Parietal lobe (tissue), 2 donors: Measurements from ENCODE around the gene ECD. TPM values are rescaled to one million over a fixed set of nuclear protein-coding genes. Genes with fewer than 3 reads are reported as not detected.

ENCODE experiments used
- small RNA-seq: library from RNA; depleted of rRNA; stranded (forward); fragments of <200 nt; gene quantifications from one replicate; pipeline ENCODE3, GENCODE V24; 2014; ENCODE audit warnings: low replicate concordance
- total RNA-seq: library from RNA; depleted of rRNA; stranded (reverse); fragments of >200 nt; gene quantifications from one replicate; pipeline ENCODE4 v1.2.3, GENCODE V29; 2014

Gene ECD
- 36.3 TPM for total RNA-seq

DNA sequence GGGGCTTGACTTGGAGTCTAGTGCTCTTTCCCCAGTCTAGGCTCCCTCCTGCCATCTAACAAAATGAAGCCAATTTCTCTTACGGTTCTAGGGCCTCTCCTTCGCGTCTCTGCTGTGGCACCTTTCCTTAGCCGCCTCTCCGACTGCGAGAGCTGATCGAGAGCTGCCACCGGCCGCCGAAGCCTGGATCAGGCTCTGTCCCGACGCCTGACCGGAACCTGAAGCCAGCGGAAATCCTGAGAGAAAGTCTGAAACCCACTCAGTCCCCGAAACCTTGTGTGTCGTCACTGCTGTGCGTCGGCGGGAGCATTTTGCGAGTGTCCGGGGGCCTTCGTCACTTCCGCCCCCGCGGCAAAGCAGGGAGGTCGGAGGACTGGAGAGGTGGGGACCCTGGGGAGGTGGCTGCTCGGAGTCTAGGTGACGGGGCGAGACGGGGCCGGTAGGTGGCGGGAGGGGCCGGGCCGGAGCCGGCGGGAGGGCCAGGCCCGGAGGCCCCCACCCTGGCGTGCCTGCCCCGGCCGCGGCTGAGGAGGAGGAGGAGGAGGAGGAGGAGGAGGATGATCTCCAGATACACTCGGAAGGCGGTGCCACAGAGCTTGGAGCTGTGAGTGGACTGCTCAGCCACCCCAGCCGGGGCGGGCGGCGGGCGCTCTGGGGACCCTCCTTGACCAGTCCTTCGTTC lies at the start of gene ECD, which contains the start of gene FAM149B1:
Gene ECD, minus strand, starts transcription at position 226 of the 682 bp plus-strand sequence. CDS start 4,071 bp downstream, outside the sequence.
Gene FAM149B1, plus strand, starts transcription at position 337 of the 682 bp plus-strand sequence. Its CDS starts 221 bp downstream, at position 558.

GRCh38 chr10:73110345-73110849 lies 57.4 kb downstream of the ECD start, which contains the start of gene NUDT13:
Gene NUDT13, plus strand, starts transcription at chr10:73110455. Its CDS starts 3,911 bp downstream, at chr10:73114366.

DNA sequence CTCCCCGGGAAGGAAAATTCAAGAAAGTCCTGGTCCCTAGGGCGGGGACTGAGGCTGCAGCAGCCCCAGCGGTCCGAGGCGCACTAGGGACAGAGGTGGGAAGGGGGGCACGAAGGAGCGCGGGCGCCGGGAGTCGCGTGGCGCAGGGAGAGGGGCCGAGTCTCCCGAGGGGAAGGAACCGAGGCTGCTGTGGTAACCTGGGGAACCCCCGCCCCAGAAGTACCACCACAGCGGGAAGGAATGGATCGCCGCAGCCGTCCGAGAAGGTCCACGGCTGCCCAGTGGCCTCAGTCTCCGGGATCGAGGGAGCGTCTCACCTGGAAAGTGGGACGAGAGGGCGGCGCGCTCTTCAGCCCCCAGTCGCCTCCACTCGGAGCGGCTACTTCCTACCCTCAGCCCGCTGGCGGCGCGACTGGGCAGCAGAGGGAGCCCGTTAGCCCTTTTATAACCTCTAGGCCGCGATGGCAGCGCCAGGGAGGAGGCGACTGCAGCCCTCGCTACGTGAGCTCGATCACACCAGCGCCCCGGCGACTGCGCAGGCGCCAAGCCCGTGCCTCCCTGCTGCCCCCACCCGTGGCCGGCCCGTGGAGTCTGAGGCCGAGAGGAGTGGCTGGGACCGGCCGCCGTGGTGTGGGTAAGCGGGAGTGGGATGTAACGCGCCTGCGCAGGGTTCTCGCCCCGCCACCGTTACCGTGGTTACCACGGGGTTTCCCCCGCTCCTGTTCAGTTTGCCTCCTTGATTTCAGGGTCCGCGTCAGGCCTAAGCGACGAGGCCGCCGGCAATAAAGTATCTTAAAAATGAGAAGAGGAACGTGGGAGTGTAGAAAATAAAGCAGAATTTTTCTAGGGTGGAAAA lies 71.1 kb downstream of the ECD start, which contains the start of gene P4HA1:
Gene P4HA1, minus strand, starts transcription at position 418 of the 856 bp plus-strand sequence. CDS start 21,983 bp downstream, outside the sequence.

Small RNA genes lying within 50 kb of the gene (small RNA-seq; reads per million reads assigned to genes)
- gene RF00019 (not detected), gene SNORA11F (0.92 reads per million, percentile 67 among the genes with 10 or more reads in this experiment)

Other genes starting within 250 kb of the ECD start
- gene PLA2G12B, start 213.2 kb downstream of the ECD start, total RNA-seq: not detected
- gene P4HA1, start 71.1 kb downstream of the ECD start, total RNA-seq: 27.5 TPM
- 1.6 TPM for gene NUDT13, start 57.6 kb downstream of the ECD start, total RNA-seq
- 41.9 TPM for gene FAM149B1, start 111 bp upstream of the ECD start, total RNA-seq
- gene DNAJC9, start 79.2 kb upstream of the ECD start, total RNA-seq: 90.1 TPM
- gene MRPS16, start 84.6 kb upstream of the ECD start, total RNA-seq: 87.3 TPM
- 1.6 TPM for gene CFAP70, start 190.9 kb upstream of the ECD start, total RNA-seq
- 28.5 TPM for gene ANXA7, start 246.1 kb upstream of the ECD start, total RNA-seq